HG02623 (cell line): Measurements from ENCODE around the gene HOPX.
"Not testable (repeated sequence)": the region's sequence is repeated elsewhere in the genome, so short reads cannot be mapped to it uniquely, and the experiment has no call there.

Source experiments
- ATAC-seq: cut with Tn5 transposase; IDR thresholded peaks from one replicate; pipeline ENCODE4 v1.9.1; 2021; ENCODE audit warnings: moderate library complexity; ENCODE audit not compliant: unreplicated experiment

HOPX gene

DNA sequence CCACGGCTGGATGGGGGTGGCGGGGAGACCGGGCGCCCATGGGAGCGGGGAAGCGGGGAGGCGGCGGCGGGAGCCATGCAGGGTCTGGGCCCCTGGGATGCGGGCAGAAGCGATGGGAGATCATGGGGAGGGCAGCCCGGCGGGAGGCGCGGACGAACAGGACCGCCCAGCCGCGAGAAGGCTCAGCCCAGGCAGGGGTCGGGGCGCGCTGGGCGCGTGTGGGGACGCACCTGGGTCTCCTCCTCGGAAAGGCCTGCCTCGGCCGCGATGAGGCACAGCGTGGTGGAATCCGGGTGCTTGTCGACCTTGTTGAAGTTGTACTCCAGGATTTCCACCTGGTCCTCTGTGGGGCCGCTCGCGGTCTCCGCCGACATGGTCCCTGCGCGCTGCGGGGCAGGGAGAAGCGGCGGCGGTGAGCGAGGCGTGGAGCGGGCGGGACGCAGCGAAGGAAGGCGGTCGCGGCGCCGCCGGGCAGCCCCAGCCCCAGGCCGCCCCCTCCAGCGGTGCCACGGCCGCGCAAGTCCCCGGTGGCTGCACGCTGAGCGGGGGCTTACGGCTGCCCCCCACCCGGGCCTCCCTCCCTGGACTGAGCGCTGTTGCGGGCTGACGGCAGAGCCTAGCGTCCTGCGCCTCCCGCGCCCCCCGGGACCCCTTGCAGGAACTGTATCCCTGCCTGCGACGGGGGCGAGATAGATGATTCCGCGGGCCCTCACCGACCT lies 25.3 kb downstream of the HOPX start:
- no peak for ATAC-seq

DNA sequence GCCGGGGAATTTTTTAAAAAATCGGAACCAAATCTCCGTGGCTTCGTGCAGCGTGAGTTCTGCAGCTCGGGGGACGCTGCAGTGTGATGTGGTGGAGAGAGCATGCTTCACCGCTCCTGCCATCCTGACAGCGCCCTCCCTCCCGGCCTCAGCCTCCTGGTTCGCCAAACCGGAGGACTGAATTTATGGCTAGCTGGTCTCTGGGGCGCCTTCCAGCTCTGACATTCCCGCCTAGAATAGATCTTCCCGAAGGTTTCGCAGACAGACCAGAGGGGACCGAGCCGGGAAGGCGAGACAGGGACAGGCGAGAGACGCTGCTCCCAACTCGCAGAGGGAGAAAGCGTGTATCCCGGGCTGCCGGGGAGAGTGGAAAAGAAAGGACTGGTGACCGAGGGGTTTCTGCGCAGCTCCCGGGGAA lies 25.9 kb downstream of the HOPX start:
- no peak for ATAC-seq

DNA sequence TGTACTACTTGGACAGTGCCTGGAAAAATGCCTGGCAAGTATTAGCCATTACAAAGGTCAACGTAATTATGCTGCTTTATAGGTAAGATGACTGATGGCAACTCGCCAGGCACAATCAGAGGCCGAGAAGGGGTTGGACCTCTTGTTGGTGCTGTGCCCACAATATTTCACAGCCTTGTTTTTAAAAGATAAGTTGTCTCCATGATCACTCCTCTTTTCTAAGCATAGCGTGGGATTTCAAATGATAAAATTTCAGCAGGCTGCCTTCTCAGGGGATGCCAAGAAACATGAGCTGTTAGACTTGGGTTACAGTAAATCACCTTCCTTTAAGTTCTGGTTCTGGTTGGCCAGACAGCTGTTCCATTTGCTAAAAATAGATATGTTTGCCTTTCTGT lies 26.9 kb downstream of the HOPX start:
- no peak for ATAC-seq

DNA sequence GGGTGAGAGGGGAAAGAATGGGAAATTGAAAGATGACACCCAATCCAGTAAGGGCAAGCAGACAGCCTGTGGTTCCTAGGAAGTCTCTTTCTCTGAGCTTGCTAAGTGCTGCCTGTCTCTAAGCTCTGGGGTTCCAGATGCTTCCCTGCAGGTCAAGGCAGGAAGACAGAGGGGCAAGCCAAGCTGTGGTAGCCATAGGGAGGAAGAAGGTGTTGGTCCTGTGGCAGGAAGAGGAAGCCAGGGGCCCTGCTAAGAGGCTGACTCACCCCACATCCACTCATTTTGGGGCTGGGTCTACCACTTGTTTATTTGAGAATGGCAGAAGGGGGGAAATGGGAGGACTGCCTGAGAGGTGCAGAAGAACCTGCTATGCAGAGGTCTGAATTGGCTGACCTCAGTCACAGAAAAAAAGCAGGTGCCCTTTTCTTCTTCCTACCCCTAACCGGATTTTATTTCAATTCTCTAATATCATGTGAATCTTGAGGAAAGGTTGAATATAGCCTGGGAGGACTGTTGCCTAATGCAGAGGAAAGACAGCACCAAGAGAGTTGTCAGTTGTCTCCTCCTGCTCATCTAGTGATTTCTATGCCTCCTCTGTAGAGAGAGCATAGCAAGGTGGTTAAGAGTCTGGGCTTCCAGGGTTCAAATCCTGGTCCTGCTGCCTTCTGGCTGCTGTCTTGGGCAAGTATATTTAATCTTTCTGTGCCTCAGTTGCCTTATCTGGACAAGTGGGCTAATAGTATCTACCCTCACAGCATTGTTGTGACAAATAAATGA lies 27.4 kb downstream of the HOPX start:
- ATAC-seq, result no peak

DNA sequence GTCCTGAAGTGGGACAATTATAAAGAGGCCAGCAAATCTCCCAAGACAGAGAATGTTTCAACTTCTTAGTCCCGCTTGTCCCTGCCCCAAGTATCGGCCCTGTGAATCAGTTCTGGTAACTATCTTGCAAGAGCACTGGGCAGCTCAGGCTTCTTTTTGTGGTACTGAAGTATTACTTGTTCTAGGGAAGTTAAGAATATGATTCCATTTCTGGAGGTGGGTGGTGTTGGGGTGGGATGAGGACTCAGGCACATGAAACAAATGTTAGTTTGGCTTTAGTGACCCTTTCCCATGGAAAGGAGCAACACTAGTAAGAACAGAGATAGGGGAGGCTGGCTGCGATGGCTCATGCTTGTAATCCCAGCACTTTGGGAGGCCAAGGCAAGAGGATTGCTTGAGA lies 28.9 kb downstream of the HOPX start:
- ATAC-seq, result no peak

DNA sequence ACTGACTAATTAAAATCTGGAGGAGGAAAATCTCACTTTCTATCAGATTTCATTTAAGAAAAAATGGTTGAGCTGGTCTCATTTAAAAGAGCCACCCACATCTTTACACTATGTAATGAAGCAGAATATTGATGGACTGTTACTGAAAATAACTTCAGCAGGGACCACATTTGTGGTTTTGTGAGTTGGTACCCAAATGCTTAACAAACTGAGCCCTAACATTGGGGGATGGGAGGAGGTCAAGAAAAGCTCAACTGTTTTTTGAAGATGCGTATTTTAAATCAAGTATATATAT lies 30.1 kb downstream of the HOPX start:
- ATAC-seq, result no peak

DNA sequence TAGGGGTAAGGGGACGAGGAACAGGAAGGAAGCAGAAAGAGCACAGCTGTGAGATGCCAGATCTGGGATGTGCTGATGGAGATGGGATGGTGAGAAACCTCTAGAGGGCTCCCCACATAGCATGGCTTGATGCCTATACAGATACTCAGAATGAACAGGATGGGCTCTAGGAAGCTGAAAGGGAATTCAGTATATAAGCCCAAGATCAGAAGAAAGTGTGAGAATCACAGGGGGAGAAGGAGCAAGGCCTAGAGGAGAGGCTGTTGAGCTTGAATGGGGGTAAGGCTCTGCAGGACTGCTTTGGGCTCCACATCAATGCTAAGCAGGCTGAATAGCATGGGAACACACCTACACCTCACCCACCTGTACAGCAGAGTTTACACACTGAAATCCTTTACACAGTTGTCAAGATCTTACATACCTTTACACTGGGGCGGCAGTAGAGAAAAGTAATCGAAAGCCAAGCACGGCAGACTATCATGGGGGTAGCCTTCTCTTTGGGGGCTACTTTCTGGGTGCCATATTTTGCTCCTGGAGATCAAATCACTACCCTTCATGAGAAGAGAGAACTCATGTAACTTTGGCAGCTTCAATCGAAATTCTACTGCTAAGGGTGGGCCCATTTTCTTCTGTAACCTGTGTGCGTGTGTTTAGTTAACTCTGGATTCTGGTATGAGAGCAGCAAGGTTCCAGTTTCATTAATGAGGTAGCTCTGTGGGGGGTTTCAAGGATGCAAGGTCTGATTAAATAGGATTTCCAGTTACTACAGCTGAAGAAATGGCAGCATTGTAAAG lies 30.6 kb downstream of the HOPX start:
- ATAC-seq, result no peak

DNA sequence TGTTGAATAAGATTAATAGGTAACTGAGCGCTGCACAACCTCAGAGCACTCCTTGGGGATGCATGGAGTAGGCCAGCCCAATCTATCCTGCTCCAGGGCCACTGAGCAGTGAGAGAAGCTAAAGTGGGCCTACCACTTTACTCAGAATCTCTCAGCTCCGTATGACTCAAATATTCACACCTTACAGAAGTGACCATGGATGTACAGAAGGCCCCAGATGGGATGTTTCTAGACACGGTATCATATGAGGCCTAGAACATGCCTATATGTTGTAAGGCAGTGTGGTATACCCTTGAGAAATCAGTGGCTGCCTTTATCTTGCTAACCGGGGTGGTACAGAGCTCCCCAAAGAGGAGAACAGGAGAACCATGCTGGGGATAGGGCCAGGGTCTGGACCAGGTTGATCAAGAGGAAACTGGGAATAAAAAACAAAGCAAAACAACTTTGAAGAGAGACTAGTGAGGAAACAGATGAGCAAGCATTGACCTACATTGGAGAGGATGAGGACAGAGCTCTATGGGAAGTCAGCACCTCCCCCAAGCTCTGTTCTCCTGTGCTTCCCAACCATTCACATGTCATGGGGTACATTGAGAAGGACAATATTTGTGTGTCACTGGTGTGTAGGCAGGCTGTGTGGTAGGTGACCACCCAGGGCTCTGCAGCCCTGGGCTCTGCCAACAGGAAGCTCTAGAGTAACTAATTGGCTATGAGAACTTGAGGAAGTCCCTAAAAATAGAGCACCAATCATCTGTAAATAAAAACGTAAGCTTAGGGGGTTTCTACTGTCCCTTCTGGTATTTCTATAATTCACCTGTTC lies 31.4 kb downstream of the HOPX start:
- ATAC-seq, result no peak

- no peak for ATAC-seq
Observed at GRCh38 chr4:56648824-56649151, 32.3 kb downstream of the HOPX start.

DNA sequence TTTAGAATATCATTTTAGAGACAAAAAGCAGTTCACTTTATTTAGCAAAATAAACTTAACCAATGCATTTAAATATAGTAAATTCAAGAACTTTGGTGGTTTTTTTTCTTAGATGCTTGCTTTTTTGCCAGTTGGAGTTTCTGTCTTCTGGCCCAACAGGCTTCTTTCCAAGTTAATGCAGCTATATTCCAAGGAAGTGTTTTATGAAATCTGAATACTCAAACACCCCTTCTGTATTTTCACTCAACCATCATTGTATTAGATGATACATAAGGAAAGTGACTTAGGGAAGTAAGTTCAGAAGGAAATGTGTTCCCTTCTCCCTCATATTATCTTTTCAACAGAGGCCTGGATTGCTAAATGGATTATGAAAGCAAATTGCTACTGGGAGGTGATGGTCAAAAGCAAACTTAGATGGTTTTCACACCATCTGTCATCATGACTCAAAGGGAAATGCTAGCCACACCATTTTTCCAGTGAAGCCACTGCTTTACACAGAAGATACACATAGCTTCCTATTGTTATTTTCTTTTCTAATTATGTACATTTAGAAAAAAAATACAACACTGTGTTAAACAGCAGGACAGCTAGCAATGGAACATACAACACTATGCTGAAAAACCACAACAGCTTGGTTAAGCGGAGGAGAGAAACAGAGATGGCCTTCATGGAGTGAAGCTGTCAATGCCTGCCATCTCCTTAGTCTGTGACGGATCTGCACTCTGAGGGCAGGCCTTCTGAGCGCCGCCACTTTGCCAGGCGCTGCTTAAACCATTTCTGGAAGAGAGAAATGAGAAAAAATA lies 32.9 kb downstream of the HOPX start:
- ATAC-seq, result no peak

GRCh38 chr4:56646341-56646740 lies 34.8 kb downstream of the HOPX start:
- ATAC-seq, result no peak

DNA sequence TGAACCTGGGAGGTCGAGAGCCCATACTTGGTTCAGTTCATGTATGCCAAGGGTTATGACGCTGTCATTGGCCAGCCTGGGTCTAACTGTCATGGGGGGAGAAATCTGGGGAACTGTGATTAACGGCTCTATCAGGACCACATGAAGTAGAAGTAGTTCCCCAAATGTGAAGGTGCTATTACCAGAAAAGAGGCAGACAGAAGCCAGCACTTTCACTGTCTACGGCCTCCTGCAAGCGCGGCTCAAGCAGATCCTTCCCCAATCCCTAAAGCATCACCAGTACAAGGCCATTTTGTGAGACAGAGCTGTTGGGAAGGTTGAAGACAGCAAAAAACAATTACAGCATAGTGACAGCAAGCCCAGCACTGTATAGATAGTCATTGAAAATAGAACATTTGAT lies 37.5 kb downstream of the HOPX start:
- ATAC-seq, result no peak

- ATAC-seq, result no peak
Observed at GRCh38 chr4:56641494-56642051, 39.5 kb downstream of the HOPX start.

- ATAC-seq, result no peak
Observed at GRCh38 chr4:56640621-56641493, 40.2 kb downstream of the HOPX start.

DNA sequence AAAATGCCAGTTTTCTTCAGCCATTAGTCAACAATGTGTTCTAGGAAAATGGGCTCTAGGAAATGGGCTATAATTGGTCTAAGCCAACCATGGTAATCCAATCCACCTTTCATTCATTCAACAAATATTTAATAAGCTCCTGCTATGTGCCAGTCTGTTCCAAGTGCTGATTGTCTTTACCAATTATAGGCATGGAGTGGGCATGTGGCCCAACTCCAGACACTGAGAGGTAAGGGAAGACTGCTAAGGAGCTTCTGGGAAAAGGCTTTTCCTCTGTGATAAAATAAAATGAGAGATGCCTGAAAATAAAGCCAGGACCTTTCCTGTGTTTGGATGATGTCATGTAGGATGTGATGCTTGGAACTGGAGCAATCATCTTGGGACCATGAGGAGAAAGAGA lies 43.3 kb downstream of the HOPX start:
- no peak for ATAC-seq

DNA sequence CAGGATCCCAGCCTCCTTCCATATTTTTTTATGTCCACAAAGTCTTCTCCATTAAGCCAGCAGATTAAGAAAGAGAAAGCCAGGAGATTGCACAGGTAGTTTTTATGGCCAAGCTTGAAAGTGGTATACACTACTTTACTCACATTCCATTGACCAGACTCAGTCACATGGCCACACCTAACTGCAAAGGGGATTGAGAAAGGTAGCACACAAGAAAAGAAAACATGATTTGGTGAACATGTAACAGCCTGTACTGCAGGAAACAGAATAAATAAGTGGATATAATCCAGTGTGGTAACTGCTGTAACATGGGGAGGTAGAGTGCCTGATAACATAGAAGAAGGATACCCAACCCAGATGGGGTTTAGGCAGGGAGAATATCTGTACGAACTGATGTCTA lies 43.9 kb downstream of the HOPX start:
- no peak for ATAC-seq

DNA sequence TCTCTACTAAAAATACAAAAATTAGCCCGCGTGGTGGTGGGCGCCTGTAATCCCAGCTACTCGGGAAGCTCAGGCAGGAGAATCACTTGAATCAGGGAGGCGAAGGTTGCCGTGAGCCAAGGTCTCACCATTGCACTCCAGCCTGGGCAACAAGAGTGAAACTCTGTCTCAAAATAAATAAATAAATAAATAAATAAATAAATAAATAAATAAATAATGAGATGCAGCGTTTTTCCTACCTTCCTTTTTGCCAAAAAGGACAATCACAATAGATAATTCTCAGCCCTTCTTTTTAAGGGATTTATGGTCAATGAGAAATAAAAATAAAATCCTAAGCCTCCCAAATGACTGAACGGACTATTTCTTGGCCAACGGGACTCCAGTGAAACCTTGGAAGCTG lies 46.1 kb downstream of the HOPX start:
- ATAC-seq, result not testable (repeated sequence)

GRCh38 chr4:56633486-56633885 lies 47.6 kb downstream of the HOPX start:
- ATAC-seq, result no peak
